GM19025 (cell line): ENCODE measurements around the gene PELI2.

Experiments
- ATAC-seq: cut with Tn5 transposase; IDR thresholded peaks from one replicate; pipeline ENCODE4 v1.9.1; 2021; ENCODE audit warnings: mild to moderate bottlenecking, low read depth, moderate library complexity; ENCODE audit not compliant: unreplicated experiment

Gene PELI2

GRCh38 chr14:56117765-56118610, at the start of gene PELI2:
TSS of gene PELI2 (plus strand) at chr14:56118411. CDS start at chr14:56118661, 250 bp downstream.
- peak; percentile 71 for ATAC-seq

- ATAC-seq, result no peak
Observed at GRCh38 chr14:56073799-56074198, 44.4 kb upstream of the PELI2 start.

- no peak for ATAC-seq
Observed at GRCh38 chr14:56075301-56075700, 42.9 kb upstream of the PELI2 start.

- ATAC-seq, result no peak
Observed at GRCh38 chr14:56081139-56081538, 37.1 kb upstream of the PELI2 start.

- ATAC-seq, result no peak
Observed at GRCh38 chr14:56082880-56083279, 35.3 kb upstream of the PELI2 start.

GRCh38 chr14:56085471-56085870, 32.7 kb upstream of the PELI2 start:
- ATAC-seq, result no peak

- ATAC-seq, result no peak
Observed at GRCh38 chr14:56087671-56088471, 30.3 kb upstream of the PELI2 start.

- ATAC-seq, result no peak
Observed at GRCh38 chr14:56088941-56089340, 29.3 kb upstream of the PELI2 start.

- ATAC-seq, result no peak
Observed at GRCh38 chr14:56092763-56093162, 25.4 kb upstream of the PELI2 start.

GRCh38 chr14:56094076-56094475, 24.1 kb upstream of the PELI2 start:
- ATAC-seq, result no peak

- ATAC-seq, result no peak
Observed at GRCh38 chr14:56098021-56098420, 20.2 kb upstream of the PELI2 start.

- ATAC-seq, result no peak
Observed at GRCh38 chr14:56099081-56099797, 19.0 kb upstream of the PELI2 start.

GRCh38 chr14:56100556-56100955, 17.7 kb upstream of the PELI2 start:
- no peak for ATAC-seq

GRCh38 chr14:56102941-56103340, 15.3 kb upstream of the PELI2 start:
- ATAC-seq, result no peak

GRCh38 chr14:56107615-56108014, 10.6 kb upstream of the PELI2 start:
- no peak for ATAC-seq

GRCh38 chr14:56108057-56108456, 10.2 kb upstream of the PELI2 start:
- ATAC-seq, result no peak

GRCh38 chr14:56112781-56113180, 5.4 kb upstream of the PELI2 start:
- ATAC-seq, result no peak

GRCh38 chr14:56115334-56115870, 2.8 kb upstream of the PELI2 start:
- ATAC-seq, result no peak

GRCh38 chr14:56115976-56116893, 2.0 kb upstream of the PELI2 start:
- ATAC-seq, result no peak
